ENCODE results near the gene DCTN1.

Gene DCTN1

GRCh38 chr2:74391580-74392448 lies 11.7 kb upstream of the DCTN1 start:
- Histone ChIP-seq H3K36me3 (replicated peaks) (no peaks in the 10 kb centered on the region), H3K27me3 (replicated peaks) (no peaks in the 10 kb centered on the region), H3K27ac (peak overlapping the region; percentile 99), H3K4me3 (ENCODE audit: low read depth, low read length) (peak overlapping the region; percentile 85)
- DNase-seq, result peak; percentile 74
- TF ChIP-seq, protein P1, sequence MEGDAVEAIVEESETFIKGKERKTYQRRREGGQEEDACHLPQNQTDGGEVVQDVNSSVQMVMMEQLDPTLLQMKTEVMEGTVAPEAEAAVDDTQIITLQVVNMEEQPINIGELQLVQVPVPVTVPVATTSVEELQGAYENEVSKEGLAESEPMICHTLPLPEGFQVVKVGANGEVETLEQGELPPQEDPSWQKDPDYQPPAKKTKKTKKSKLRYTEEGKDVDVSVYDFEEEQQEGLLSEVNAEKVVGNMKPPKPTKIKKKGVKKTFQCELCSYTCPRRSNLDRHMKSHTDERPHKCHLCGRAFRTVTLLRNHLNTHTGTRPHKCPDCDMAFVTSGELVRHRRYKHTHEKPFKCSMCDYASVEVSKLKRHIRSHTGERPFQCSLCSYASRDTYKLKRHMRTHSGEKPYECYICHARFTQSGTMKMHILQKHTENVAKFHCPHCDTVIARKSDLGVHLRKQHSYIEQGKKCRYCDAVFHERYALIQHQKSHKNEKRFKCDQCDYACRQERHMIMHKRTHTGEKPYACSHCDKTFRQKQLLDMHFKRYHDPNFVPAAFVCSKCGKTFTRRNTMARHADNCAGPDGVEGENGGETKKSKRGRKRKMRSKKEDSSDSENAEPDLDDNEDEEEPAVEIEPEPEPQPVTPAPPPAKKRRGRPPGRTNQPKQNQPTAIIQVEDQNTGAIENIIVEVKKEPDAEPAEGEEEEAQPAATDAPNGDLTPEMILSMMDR (IDR thresholded peaks at IDR 0.05; ENCODE audit: low read depth, low read length, missing control alignments), result peak; percentile 99
- in situ Hi-C loops (cut with HindIII; ENCODE audit: low pct_ligation_motif_present, low sequenced_read_pairs), result no loop called here

DNA sequence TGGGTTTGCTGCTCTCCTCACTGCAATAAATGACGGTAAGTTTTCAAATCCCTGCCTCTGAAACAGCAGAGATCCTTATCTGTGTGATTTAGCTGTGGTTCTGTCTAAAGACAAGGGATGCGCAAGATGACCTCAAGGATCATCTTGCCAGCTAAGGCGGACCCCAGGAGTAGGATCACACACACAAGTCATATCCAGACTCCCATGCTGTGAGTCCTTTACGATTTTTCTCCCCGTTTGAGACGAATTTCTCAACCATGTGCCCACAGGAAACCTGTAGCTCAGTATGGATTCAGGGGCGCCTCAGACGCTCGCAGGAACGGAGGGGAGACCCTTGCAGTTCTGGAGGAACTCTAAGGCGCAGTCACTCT lies 11.1 kb upstream of the DCTN1 start:
- TF ChIP-seq, protein P1 (IDR thresholded peaks at IDR 0.05; ENCODE audit: low read depth, low read length, missing control alignments), result no peak
- no peaks in the 10 kb centered on the region for H3K36me3 ChIP-seq (replicated peaks)
- peak overlapping the region; percentile 85 for H3K4me3 ChIP-seq (ENCODE audit: low read depth, low read length)
- in situ Hi-C loops (cut with HindIII; ENCODE audit: low pct_ligation_motif_present, low sequenced_read_pairs), result no loop called here
- peak overlapping the region; percentile 99 for H3K27ac ChIP-seq
- DNase-seq, result no peak
- no peaks in the 10 kb centered on the region for H3K27me3 ChIP-seq (replicated peaks)

DNA sequence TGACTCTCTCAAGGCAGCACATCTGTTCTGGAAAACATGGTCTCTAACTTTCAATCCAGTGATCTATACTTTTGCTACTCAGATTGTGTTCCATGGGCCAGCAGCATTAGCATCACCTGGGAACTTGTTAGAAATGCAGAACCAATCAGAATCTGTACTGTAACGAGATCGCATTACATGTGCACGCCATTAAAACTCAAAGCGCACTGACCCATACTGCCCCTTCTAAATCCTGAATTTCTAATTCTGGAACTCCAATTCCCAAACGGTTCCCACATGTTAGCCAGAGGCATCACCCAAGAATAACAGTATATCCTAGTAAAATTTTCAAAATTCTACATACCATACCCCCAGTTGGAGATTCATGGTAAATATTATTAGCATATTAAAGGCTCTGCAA lies 10.5 kb upstream of the DCTN1 start:
- H3K36me3 ChIP-seq (replicated peaks), result no peaks in the 10 kb centered on the region
- no peak for DNase-seq
- no peak overlapping the region for H3K27ac ChIP-seq
- in situ Hi-C loops (cut with HindIII; ENCODE audit: low pct_ligation_motif_present, low sequenced_read_pairs), result no loop called here
- peak overlapping the region; percentile 85 for H3K4me3 ChIP-seq (ENCODE audit: low read depth, low read length)
- TF ChIP-seq, protein P1 (IDR thresholded peaks at IDR 0.05; ENCODE audit: low read depth, low read length, missing control alignments), result no peak
- H3K27me3 ChIP-seq (replicated peaks), result no peaks in the 10 kb centered on the region

DNA sequence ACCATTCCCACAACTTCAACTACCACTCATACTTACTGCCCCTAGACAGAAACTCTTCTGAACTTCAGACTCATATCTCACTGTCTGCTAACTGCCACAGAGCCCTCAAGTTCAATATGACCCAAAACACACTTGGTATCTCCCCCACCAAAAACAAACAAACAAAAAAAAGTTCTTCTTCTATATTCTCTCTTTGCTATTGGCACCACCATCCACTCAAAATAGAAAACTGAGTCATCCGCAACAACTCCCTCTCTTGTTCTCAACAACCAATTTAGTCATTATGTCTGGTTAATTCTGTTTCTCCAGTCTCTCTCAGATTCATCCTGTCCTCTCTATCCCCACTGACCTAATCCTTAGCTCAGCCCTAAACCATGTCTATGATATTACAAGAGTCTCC lies 7.2 kb upstream of the DCTN1 start:
- in situ Hi-C loops (cut with HindIII; ENCODE audit: low pct_ligation_motif_present, low sequenced_read_pairs), result no loop called here
- peaks cover 2% of the 10 kb centered on the region for H3K36me3 ChIP-seq (replicated peaks)
- H3K27me3 ChIP-seq (replicated peaks), result no peaks in the 10 kb centered on the region
- H3K4me3 ChIP-seq (ENCODE audit: low read depth, low read length), result no peak overlapping the region
- H3K27ac ChIP-seq, result no peak overlapping the region
- TF ChIP-seq, protein P1 (IDR thresholded peaks at IDR 0.05; ENCODE audit: low read depth, low read length, missing control alignments), result no peak
- peak; percentile 27 for DNase-seq

- Histone ChIP-seq H3K27me3 (replicated peaks) (no peaks in the 10 kb centered on the region), H3K4me3 (ENCODE audit: low read depth, low read length) (no peak overlapping the region), H3K36me3 (replicated peaks) (peaks cover 2% of the 10 kb centered on the region), H3K27ac (no peak overlapping the region)
- TF ChIP-seq, protein P1 (IDR thresholded peaks at IDR 0.05; ENCODE audit: low read depth, low read length, missing control alignments), result no peak
- in situ Hi-C loops (cut with HindIII; ENCODE audit: low pct_ligation_motif_present, low sequenced_read_pairs), result no loop called here
- no peak for DNase-seq
Measured at GRCh38 chr2:74385396-74385795, 5.3 kb upstream of the DCTN1 start.

Data from brain microvascular endothelial cell (primary cell).